Parathyroid adenoma (tissue), 2 donors: ENCODE data around the gene NSF.

ENCODE experiments used
- H2AFZ ChIP-seq: fragments of 300-600 bp; sonication (generic); one replicate; pipeline ENCODE4 v1.7.0; 2017; ENCODE audit warnings: antibody characterized with exemption, mild to moderate bottlenecking
- H3K27ac ChIP-seq: fragments of 300-600 bp; sonication (generic); one replicate; pipeline ENCODE4 v1.7.0; 2017
- H3K27me3 ChIP-seq: fragments of 300-600 bp; sonication (generic); one replicate; pipeline ENCODE4 v1.7.0; 2017; ENCODE audit warnings: low read length; ENCODE audit not compliant: control insufficient read depth, insufficient read depth
- H3K36me3 ChIP-seq: fragments of 300-600 bp; sonication (generic); one replicate; pipeline ENCODE4 v1.7.0; 2017; ENCODE audit warnings: low read length; ENCODE audit not compliant: control insufficient read depth, insufficient read depth
- H3K4me1 ChIP-seq: fragments of 300-600 bp; sonication (generic); one replicate; pipeline ENCODE4 v1.7.0; 2017; ENCODE audit warnings: control low read depth
- H3K4me2 ChIP-seq: fragments of 300-600 bp; sonication (generic); one replicate; pipeline ENCODE4 v1.7.0; 2017; ENCODE audit warnings: low read length
- H3K4me3 ChIP-seq: fragments of 300-600 bp; sonication (generic); one replicate; pipeline ENCODE4 v1.7.0; 2017; ENCODE audit warnings: low read depth, low read length
- H3K79me2 ChIP-seq: fragments of 300-600 bp; sonication (generic); one replicate; pipeline ENCODE4 v1.7.0; 2017; ENCODE audit warnings: control low read depth
- H3K9ac ChIP-seq: fragments of 300-600 bp; sonication (generic); one replicate; pipeline ENCODE4 v1.7.0; 2017; ENCODE audit warnings: mild to moderate bottlenecking
- H3K9me3 ChIP-seq: fragments of 300-600 bp; sonication (generic); one replicate; pipeline ENCODE4 v1.7.0; 2017; ENCODE audit warnings: low read length; ENCODE audit not compliant: control insufficient read depth
- CTCF ChIP-seq: fragments of 300-600 bp; sonication (generic); IDR thresholded peaks from one replicate; pipeline ENCODE4 v1.7.0; 2017; ENCODE audit warnings: antibody characterized with exemption, mild to moderate bottlenecking
- donor health status: primary hyperparathyroidism.

Gene NSF

GRCh38 chr17:46794318-46794717 lies 203.8 kb downstream of the NSF start:
- Histone ChIP-seq H3K79me2 (no peaks in the 10 kb centered on the region), H3K36me3 (no peaks in the 10 kb centered on the region), H3K27me3 (no peaks in the 10 kb centered on the region), H3K4me1 (no peaks in the 10 kb centered on the region), H3K27ac (no peak overlapping the region), H3K4me3 (no peak overlapping the region), H3K4me2 (no peak overlapping the region), H3K9ac (no peak overlapping the region), H2AFZ (no peak overlapping the region), H3K9me3 (no peaks in the 10 kb centered on the region)
- TF ChIP-seq CTCF: no peak

- Histone ChIP-seq H3K4me2 (no peak overlapping the region), H3K4me1 (no peaks in the 10 kb centered on the region), H3K27me3 (no peaks in the 10 kb centered on the region), H3K79me2 (no peaks in the 10 kb centered on the region), H2AFZ (no peak overlapping the region), H3K36me3 (no peaks in the 10 kb centered on the region), H3K9ac (no peak overlapping the region), H3K9me3 (no peaks in the 10 kb centered on the region), H3K27ac (no peak overlapping the region), H3K4me3 (no peak overlapping the region)
- no peak for TF ChIP-seq CTCF
Measured at GRCh38 chr17:46795379-46795952, 205.0 kb downstream of the NSF start.

- no peak for TF ChIP-seq CTCF
- H3K36me3 ChIP-seq: no peaks in the 10 kb centered on the region
- no peaks in the 10 kb centered on the region for H3K27me3 ChIP-seq
- no peak overlapping the region for H3K4me3 ChIP-seq
- no peak overlapping the region for H3K9ac ChIP-seq
- no peaks in the 10 kb centered on the region for H3K4me1 ChIP-seq
- H3K4me2 ChIP-seq: no peak overlapping the region
- H3K79me2 ChIP-seq: no peaks in the 10 kb centered on the region
- no peak overlapping the region for H3K27ac ChIP-seq
- H3K9me3 ChIP-seq: no peaks in the 10 kb centered on the region
- H2AFZ ChIP-seq: no peak overlapping the region
Measured at GRCh38 chr17:46796084-46796483, 205.6 kb downstream of the NSF start.

- no peaks in the 10 kb centered on the region for H3K27me3 ChIP-seq
- H3K4me3 ChIP-seq: no peak overlapping the region
- no peak overlapping the region for H3K9ac ChIP-seq
- H2AFZ ChIP-seq: no peak overlapping the region
- no peak for TF ChIP-seq CTCF
- H3K79me2 ChIP-seq: no peaks in the 10 kb centered on the region
- no peaks in the 10 kb centered on the region for H3K36me3 ChIP-seq
- no peak overlapping the region for H3K27ac ChIP-seq
- no peak overlapping the region for H3K4me2 ChIP-seq
- no peaks in the 10 kb centered on the region for H3K4me1 ChIP-seq
- no peaks in the 10 kb centered on the region for H3K9me3 ChIP-seq
Measured at GRCh38 chr17:46796524-46796923, 206.1 kb downstream of the NSF start.

GRCh38 chr17:46796956-46797530 lies 206.6 kb downstream of the NSF start:
- Histone ChIP-seq H3K79me2 (no peaks in the 10 kb centered on the region), H3K9me3 (no peaks in the 10 kb centered on the region), H3K27ac (no peak overlapping the region), H3K4me2 (no peak overlapping the region), H3K4me3 (no peak overlapping the region), H3K36me3 (no peaks in the 10 kb centered on the region), H2AFZ (no peak overlapping the region), H3K9ac (no peak overlapping the region), H3K27me3 (no peaks in the 10 kb centered on the region), H3K4me1 (no peaks in the 10 kb centered on the region)
- no peak for TF ChIP-seq CTCF
